Loucy (cell line): Measurements from ENCODE around the gene SOCS6.

Experiments
- CTCF ChIP-seq: fragments of 200-600 bp; sonication (generic); conservative IDR thresholded peaks from 2 replicates; pipeline ENCODE4 v1.5.1; 2014; ENCODE audit warnings: mild to moderate bottlenecking, antibody characterized with exemption, low read length
- EZH2phosphoT487 ChIP-seq: fragments of 200-600 bp; IDR thresholded peaks from 2 replicates; pipeline ENCODE4 v1.6.1; 2018; ENCODE audit warnings: antibody characterized with exemption, mild to moderate bottlenecking, moderate library complexity, borderline replicate concordance

GRCh38 chr18:70256184-70256583 is 32.7 kb upstream of the SOCS6 start:
- no peak for TF ChIP-seq CTCF
- TF ChIP-seq EZH2phosphoT487, result no peak
